T-cell (primary cell): ENCODE measurements around the gene AOC2. TPM values are rescaled to one million over a fixed set of nuclear protein-coding genes. Genes with fewer than 3 reads are reported as not detected.
A peak's percentile ranks its signal among the peaks of the same experiment; 100 is the strongest.

Experiments
- ATAC-seq, 4 experiments: fragments of 200-7000 bp in 3 of 4; fragments of 150-1000 bp in 1 of 4; cut with Tn5 transposase; replicated peaks in 1 of 4; 1 replicate in 3 of 4; 2 replicates in 1 of 4; pipeline ENCODE4 v1.10.0; 2021; ENCODE audit warnings: moderate library complexity in 3 of 4, mild to moderate bottlenecking in 2 of 4, moderate number of reproducible peaks in 1 of 4
- CTCF ChIA-PET, 2 donors: fragments of 300-600 bp; sonication (Branson Sonifier 250); formaldehyde crosslinking; loops; one replicate each; lab custom pipeline; 2022; ENCODE audit warnings: antibody characterized with exemption in 2 of 2; lab: Charles Lee
- POLR2A ChIA-PET, 2 donors: fragments of 300-600 bp; sonication (Branson Sonifier 250); formaldehyde crosslinking; loops; one replicate each; lab custom pipeline; 2022; ENCODE audit warnings: antibody characterized with exemption in 2 of 2; lab: Charles Lee
- DNase-seq, 35 experiments: peaks; one replicate each; pipeline versions ENCODE4 v3.0.0 to v3.0.0-alpha.2; 2013 to 2023
- H3K27ac ChIP-seq: one replicate; pipeline ENCODE4 v1.5.1; 2013; ENCODE audit warnings: low read length
- H3K27me3 ChIP-seq, 2 experiments: replicated peaks in 1 of 2; 1 replicate in 1 of 2; 2 replicates in 1 of 2; pipeline versions ENCODE4 v1.6.1 to v1.7.0; 2013; ENCODE audit warnings: low read length in 1 of 2, mixed read lengths in 1 of 2; ENCODE audit not compliant: control insufficient read depth in 2 of 2, insufficient read depth in 2 of 2; ENCODE audit errors: extremely low read depth in 1 of 2
- H3K36me3 ChIP-seq, 2 donors: 1 replicate in 1 of 2; 2 replicates in 1 of 2; pipeline versions ENCODE4 v1.6.1 to v1.7.0; 2013; ENCODE audit warnings: low read length in 1 of 2; ENCODE audit not compliant: control insufficient read depth in 2 of 2, insufficient read depth in 1 of 2; ENCODE audit errors: extremely low read depth in 1 of 2
- H3K4me1 ChIP-seq, 2 experiments: 1 replicate in 1 of 2; 2 replicates in 1 of 2; pipeline versions ENCODE4 v1.6.1 to v1.7.0; 2013; ENCODE audit warnings: low read length in 2 of 2, mixed read lengths in 1 of 2; ENCODE audit not compliant: insufficient read depth in 2 of 2, control insufficient read depth in 1 of 2; ENCODE audit errors: extremely low read depth in 1 of 2
- H3K4me3 ChIP-seq, 2 donors: 1 replicate in 1 of 2; 2 replicates in 1 of 2; pipeline versions ENCODE4 v1.5.1 to v1.7.0; 2013; ENCODE audit warnings: mild to moderate bottlenecking in 2 of 2, low read length in 1 of 2, moderate library complexity in 1 of 2; ENCODE audit not compliant: control insufficient read depth in 1 of 2; ENCODE audit errors: extremely low read depth in 1 of 2
- H3K9me3 ChIP-seq: 2 replicates; pipeline ENCODE4 v1.7.0; 2013
- H3K27ac Mint-ChIP-seq, 2 donors: one replicate each; pipeline ENCODE4 v1.8.0; 2020 to 2021; ENCODE audit warnings: mild to moderate bottlenecking in 2 of 2, mixed read lengths in 2 of 2
- H3K27me3 Mint-ChIP-seq, 2 donors: one replicate each; pipeline ENCODE4 v1.8.0; 2021 to 2022; ENCODE audit warnings: mixed read lengths in 2 of 2
- H3K36me3 Mint-ChIP-seq: one replicate; pipeline ENCODE4 v1.8.0; 2021; ENCODE audit warnings: mixed read lengths
- H3K4me1 Mint-ChIP-seq, 3 donors: one replicate each; pipeline ENCODE4 v1.8.0; 2020 to 2022; ENCODE audit warnings: mixed read lengths in 3 of 3, mild to moderate bottlenecking in 1 of 3
- H3K4me3 Mint-ChIP-seq, 3 donors: one replicate each; pipeline ENCODE4 v1.8.0; 2020 to 2022; ENCODE audit warnings: mild to moderate bottlenecking in 3 of 3, mixed read lengths in 3 of 3, moderate library complexity in 3 of 3
- H3K9me3 Mint-ChIP-seq, 3 donors: one replicate each; pipeline ENCODE4 v1.8.0; 2020 to 2022; ENCODE audit warnings: mixed read lengths in 3 of 3
- WGBS: methylation state at CpG from one replicate; pipeline ENCODE4 v1.1.5; 2013; ENCODE audit warnings: missing lambda C conversion rate; ENCODE audit not compliant: insufficient coverage; 5-methylcytosine and 5-hydroxymethylcytosine counted together
- total RNA-seq, 35 experiments: library from RNA in 6 of 35; stranded (reverse) in 6 of 35; fragments of 120-200 nt in 1 of 35; gene quantifications; one replicate each; pipeline versions ENCODE4 v1.2.1 to v1.2.4 and lab custom pipeline; 2013 to 2026

AOC2 gene
- 1 to 10 TPM; 2.2 to 3.7 (median 3.2) TPM for total RNA-seq
- total RNA-seq (2013) = 0.88 TPM
- total RNA-seq (lab: John Stamatoyannopoulos, UW) = 1.5 to 7.3 (median 3.0) reads per million in 29 experiments

- Histone ChIP-seq H3K27ac (no peak within 1 kb of the TSS), H3K4me1 (no peaks in the 10 kb centered on the region), H3K4me3 (no peak within 1 kb of the TSS), H3K27me3 (no peaks in the 10 kb centered on the region), H3K9me3 (no peaks in the 10 kb centered on the region), H3K36me3 (peaks cover 5 to 51% of the 10 kb centered on the region in 2 donors)
- CTCF ChIA-PET = no interaction called here
- ATAC-seq = no peak
- WGBS = 88% methylated on average over 1 of the region's 4 CpGs
- Mint-ChIP-seq H3K27ac (no peak within 1 kb of the TSS), H3K36me3 (peaks cover 32% of the 10 kb centered on the region), H3K4me1 (peaks cover 0 to 8% (median 6%) of the 10 kb centered on the region in 3 donors), H3K9me3 (no peaks in the 10 kb centered on the region), H3K27me3 (no peaks in the 10 kb centered on the region), H3K4me3 (no peak within 1 kb of the TSS)
- POLR2A ChIA-PET = interaction anchor here in 1 of 2 donors (0.5 kb wide), 1 partner anchor 280 kb away, joined by 3 read pairs; no protein-coding TSS in a partner anchor
- DNase-seq = no peak
Observed at GRCh38 chr17:42844271-42844670, at the start of gene AOC2. TSS of gene AOC2 (plus strand) at chr17:42844580. CDS start at chr17:42844627, 47 bp downstream.

DNA sequence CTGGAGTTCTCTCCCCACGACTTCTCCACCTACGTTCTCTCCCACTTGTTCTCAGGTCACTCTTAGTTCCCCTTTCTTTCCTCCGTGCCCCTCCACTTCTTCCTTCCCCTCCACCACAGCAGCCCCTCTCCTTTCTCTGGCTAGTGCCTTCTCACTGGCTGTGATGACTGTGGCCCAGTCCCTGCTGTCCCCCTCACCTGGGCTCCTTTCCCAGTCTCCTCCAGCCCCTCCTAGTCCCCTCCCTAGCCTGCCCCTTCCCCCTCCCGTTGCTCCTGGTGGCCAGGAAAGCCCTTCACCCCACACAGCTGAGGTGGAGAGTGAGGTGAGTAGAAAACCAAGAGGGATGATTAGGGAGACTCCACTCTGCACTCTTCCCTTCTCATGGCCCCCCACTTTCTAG, 49.3 kb upstream of the AOC2 start:
- Mint-ChIP-seq H3K4me3 (no peak overlapping the region), H3K4me1 (peaks cover 21 to 31% (median 25%) of the 10 kb centered on the region in 3 donors), H3K27ac (no peak overlapping the region), H3K27me3 (peaks cover 2 to 3% of the 10 kb centered on the region in 2 donors), H3K9me3 (no peaks in the 10 kb centered on the region), H3K36me3 (peaks cover 7% of the 10 kb centered on the region)
- H3K9me3 ChIP-seq = no peaks in the 10 kb centered on the region
- no peak overlapping the region for H3K4me3 ChIP-seq
- no peak overlapping the region for H3K27ac ChIP-seq
- ATAC-seq = no peak
- CTCF ChIA-PET = no interaction called here
- H3K4me1 ChIP-seq = peaks cover 2 to 29% of the 10 kb centered on the region in 2 experiments
- H3K36me3 ChIP-seq = no peaks in the 10 kb centered on the region
- peaks cover 0 to 3% of the 10 kb centered on the region in 2 experiments for H3K27me3 ChIP-seq
- POLR2A ChIA-PET = interaction anchor here in 1 of 2 donors (0.6 kb wide), 1 partner anchor 65 kb away, joined by 3 read pairs; no protein-coding TSS in a partner anchor
- 53% methylated on average over 3 of the region's 4 CpGs for WGBS
- no peak for DNase-seq

DNA sequence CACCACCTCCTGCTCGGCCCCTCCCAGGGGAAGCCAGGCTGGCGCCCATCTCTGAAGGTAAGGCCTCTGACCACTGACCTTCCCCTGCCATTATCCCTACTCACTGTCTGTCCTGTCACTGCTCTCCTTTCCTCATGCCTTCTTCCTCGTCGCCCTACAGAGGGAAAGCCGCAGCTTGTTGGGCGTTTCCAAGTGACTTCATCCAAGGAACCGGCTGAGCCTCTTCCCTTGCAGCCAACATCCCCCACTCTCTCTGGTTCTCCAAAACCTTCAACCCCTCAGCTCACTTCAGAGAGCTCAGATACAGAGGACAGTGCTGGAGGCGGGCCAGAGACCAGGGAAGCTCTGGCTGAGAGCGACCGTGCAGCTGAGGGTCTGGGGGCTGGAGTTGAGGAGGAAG, 48.9 kb upstream of the AOC2 start:
- DNase-seq (no peak), ATAC-seq (no peak)
- Histone ChIP-seq H3K36me3 (no peaks in the 10 kb centered on the region), H3K4me1 (peaks cover 2 to 29% of the 10 kb centered on the region in 2 experiments), H3K4me3 (no peak overlapping the region), H3K9me3 (no peaks in the 10 kb centered on the region), H3K27ac (no peak overlapping the region), H3K27me3 (peaks cover 0 to under 1% of the 10 kb centered on the region in 2 experiments)
- Mint-ChIP-seq H3K27ac (no peak overlapping the region), H3K27me3 (peaks cover 0 to 2% of the 10 kb centered on the region in 2 donors), H3K4me3 (no peak overlapping the region), H3K9me3 (no peaks in the 10 kb centered on the region), H3K4me1 (peaks cover 21 to 32% (median 25%) of the 10 kb centered on the region in 3 donors), H3K36me3 (peaks cover 7% of the 10 kb centered on the region)
- CTCF ChIA-PET = no interaction called here
- POLR2A ChIA-PET = interaction anchor here in 1 of 2 donors (0.6 kb wide), 1 partner anchor 65 kb away, joined by 3 read pairs; no protein-coding TSS in a partner anchor
- WGBS = 97% methylated on average over 9 of the region's 10 CpGs

DNA sequence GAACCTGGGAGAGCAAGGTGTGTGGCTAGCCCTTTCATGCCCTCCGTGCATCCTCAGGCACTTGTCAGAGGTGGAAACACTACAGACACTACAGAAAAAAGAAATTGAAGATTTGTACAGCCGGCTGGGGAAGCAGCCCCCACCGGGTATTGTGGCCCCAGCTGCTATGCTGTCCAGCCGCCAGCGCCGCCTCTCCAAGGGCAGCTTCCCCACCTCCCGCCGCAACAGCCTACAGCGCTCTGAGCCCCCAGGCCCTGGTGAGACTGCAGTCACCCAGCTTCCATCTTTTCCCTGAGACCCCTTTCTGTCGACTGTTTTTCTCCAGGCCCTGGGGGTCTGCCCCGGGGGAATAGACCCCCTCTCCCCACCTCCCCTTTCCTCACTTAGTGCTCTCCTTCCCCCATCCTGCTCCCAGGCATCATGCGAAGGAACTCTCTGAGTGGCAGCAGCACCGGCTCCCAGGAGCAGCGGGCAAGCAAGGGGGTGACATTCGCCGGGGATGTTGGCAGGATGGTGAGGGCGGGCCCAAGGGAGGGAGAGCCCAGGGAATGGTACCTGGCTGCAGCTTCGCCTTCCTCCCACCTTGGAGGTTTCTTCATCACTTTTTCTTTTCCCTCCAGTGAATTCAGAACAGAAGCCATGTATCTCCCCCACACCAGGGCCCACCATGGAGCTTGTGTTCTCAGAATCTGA, 48.2 kb upstream of the AOC2 start:
- Mint-ChIP-seq H3K27ac (no peak overlapping the region), H3K4me1 (peaks cover 21 to 32% (median 25%) of the 10 kb centered on the region in 3 donors), H3K27me3 (peaks cover 0 to 2% of the 10 kb centered on the region in 2 donors), H3K9me3 (no peaks in the 10 kb centered on the region), H3K4me3 (peak overlapping the region in 2 of 3 donors; percentile 88 to 95), H3K36me3 (peaks cover 7% of the 10 kb centered on the region)
- Histone ChIP-seq H3K4me1 (peaks cover 2 to 29% of the 10 kb centered on the region in 2 experiments), H3K9me3 (no peaks in the 10 kb centered on the region), H3K4me3 (no peak overlapping the region), H3K36me3 (no peaks in the 10 kb centered on the region), H3K27me3 (no peaks in the 10 kb centered on the region), H3K27ac (no peak overlapping the region)
- POLR2A ChIA-PET = interaction anchor here in 1 of 2 donors (0.6 kb wide), 1 partner anchor 162 kb away, joined by 3 read pairs; no protein-coding TSS in a partner anchor
- CTCF ChIA-PET = no interaction called here
- 98% methylated on average over 10 of the region's 18 CpGs for WGBS
- DNase-seq (no peak), ATAC-seq (no peak)

DNA sequence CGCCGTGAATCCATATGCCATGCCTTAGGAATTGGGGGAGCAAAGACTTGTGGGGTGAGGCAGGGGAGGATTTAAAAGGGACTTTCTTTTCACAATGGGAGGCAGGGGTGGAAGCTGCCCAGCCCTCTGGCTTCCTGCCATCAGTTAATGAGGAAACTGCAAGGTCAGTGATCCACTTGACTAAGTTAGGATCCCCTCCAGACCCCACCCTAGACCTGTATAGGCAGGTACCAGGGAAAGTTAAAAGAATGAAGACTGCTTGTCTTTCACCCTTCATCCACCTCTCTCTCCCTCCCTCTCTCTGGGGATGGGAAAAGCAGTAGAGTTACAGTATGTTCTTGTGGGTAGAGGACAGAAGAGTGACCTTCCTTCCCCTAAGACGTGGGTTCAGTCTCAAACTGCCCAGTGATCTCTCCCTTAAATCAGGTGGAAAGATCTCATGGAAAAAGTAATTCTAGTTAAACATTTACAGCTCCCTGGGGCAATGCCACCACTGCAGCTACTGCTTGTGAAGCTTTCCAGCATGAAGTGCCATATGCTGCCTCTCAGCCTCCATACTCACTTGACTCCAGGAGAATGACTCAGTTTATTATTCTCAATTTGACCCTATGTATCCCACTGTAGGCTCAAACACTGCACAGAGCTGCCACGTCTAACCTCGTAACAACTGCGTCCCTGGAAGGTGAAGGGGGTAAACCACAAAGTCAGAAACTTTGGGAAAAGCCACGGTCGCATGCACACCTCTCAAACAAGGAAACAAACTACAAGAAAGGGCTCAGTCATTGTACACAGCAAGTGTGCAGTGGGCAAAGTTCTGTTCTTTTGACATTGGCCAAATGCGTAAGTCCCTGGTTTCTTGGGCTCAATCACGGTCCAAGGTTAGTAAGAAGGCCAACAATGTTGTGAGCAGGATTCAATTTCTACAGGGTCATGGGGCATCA, 47.0 kb upstream of the AOC2 start:
- Mint-ChIP-seq H3K36me3 (peaks cover 7% of the 10 kb centered on the region), H3K27ac (no peak overlapping the region), H3K27me3 (peaks cover 0 to 2% of the 10 kb centered on the region in 2 donors), H3K4me1 (peaks cover 21 to 32% (median 25%) of the 10 kb centered on the region in 3 donors), H3K4me3 (peak overlapping the region; percentile 88 to 95 (median 95)), H3K9me3 (no peaks in the 10 kb centered on the region)
- H3K36me3 ChIP-seq = no peaks in the 10 kb centered on the region
- no peaks in the 10 kb centered on the region for H3K27me3 ChIP-seq
- no peaks in the 10 kb centered on the region for H3K9me3 ChIP-seq
- H3K4me3 ChIP-seq = peak overlapping the region; percentile 97 to 99
- ChIA-PET POLR2A (interaction anchor here in 1 of 2 donors (0.6 kb wide), 1 partner anchor 163 kb away, joined by 3 read pairs; no protein-coding TSS in a partner anchor), CTCF (interaction anchor here in 1 of 2 donors (1.1 kb wide), 1 partner anchor 27 kb away, joined by 4 read pairs; the partner anchor contains the start of gene BECN1)
- H3K4me1 ChIP-seq = peaks cover 2 to 29% of the 10 kb centered on the region in 2 experiments
- DNase-seq (no peak), ATAC-seq (no peak)
- H3K27ac ChIP-seq = no peak overlapping the region
- 93% methylated on average over 4 of the region's 10 CpGs for WGBS
